IMR-90 (cell line): ENCODE measurements around the gene TPRKB. TPM values are rescaled to one million over a fixed set of nuclear protein-coding genes. Genes with fewer than 3 reads are reported as not detected.

Source experiments
- ATAC-seq: fragments of 200-7000 bp; cut with Tn5 transposase; 2 replicates; pipeline ENCODE4 v1.9.1; 2020; ENCODE audit warnings: low read depth, mild to moderate bottlenecking, moderate library complexity
- BruUV-seq: library from RNA; stranded (reverse); fragments of 400-500 nt; replicated peaks from 2 replicates; lab custom pipeline; 2021; lab: Mats Ljungman, UMichigan
- CTCF ChIA-PET: fragments of 300-600 bp; formaldehyde crosslinking; extraction: SDS; loops from one replicate; lab custom pipeline; 2021; ENCODE audit warnings: antibody characterized with exemption; lab: Yijun Ruan, JAX
- POLR2A ChIA-PET: fragments of 300-600 bp; sonication (Branson Sonifier 250); formaldehyde crosslinking; loops from one replicate; lab custom pipeline; 2022; ENCODE audit warnings: antibody characterized with exemption; ENCODE audit not compliant: unreplicated experiment; lab: Charles Lee
- DNase-seq: peaks from one replicate; pipeline ENCODE4 v3.0.0; 2013
- H2AFZ ChIP-seq: replicated peaks from 2 replicates; pipeline ENCODE3; 2013; ENCODE audit warnings: low read length, mild to moderate bottlenecking; ENCODE audit not compliant: poor library complexity
- H2AK5ac ChIP-seq: 2 replicates; pipeline ENCODE4 v1.6.1; 2013; ENCODE audit warnings: low read depth, low read length, inconsistent platforms
- H2AK9ac ChIP-seq: replicated peaks from 2 replicates; pipeline ENCODE3; 2013; ENCODE audit warnings: mild to moderate bottlenecking, low read depth, low read length, moderate library complexity; ENCODE audit not compliant: poor library complexity
- H2BK120ac ChIP-seq: 2 replicates; pipeline ENCODE4 v1.6.1; 2013; ENCODE audit warnings: low read depth, low read length, inconsistent platforms
- H2BK15ac ChIP-seq: 3 replicates; pipeline ENCODE4 v1.6.1; 2013; ENCODE audit warnings: low read depth, low read length, inconsistent platforms
- H2BK20ac ChIP-seq: 2 replicates; pipeline ENCODE4 v1.6.1; 2013; ENCODE audit warnings: low read depth, mild to moderate bottlenecking, inconsistent platforms, low read length, moderate library complexity
- H2BK5ac ChIP-seq: 2 replicates; pipeline ENCODE4 v1.6.1; 2013; ENCODE audit warnings: mild to moderate bottlenecking, low read depth, low read length, inconsistent platforms; ENCODE audit not compliant: poor library complexity, severe bottlenecking
- H3K14ac ChIP-seq: replicated peaks from 2 replicates; pipeline ENCODE4 v1.6.1; 2013; ENCODE audit warnings: low read depth, low read length, inconsistent platforms
- H3K18ac ChIP-seq: 2 replicates; pipeline ENCODE4 v1.6.1; 2013; ENCODE audit warnings: low read depth, low read length, control low read depth
- H3K23ac ChIP-seq: 2 replicates; pipeline ENCODE4 v1.6.1; 2013; ENCODE audit warnings: low read depth, low read length, inconsistent platforms
- H3K27ac ChIP-seq: 2 replicates; pipeline ENCODE4 v1.5.1; 2013; ENCODE audit warnings: mild to moderate bottlenecking, control low read depth, low read length; ENCODE audit not compliant: insufficient read depth
- H3K27me3 ChIP-seq: 2 replicates; pipeline ENCODE4 v1.6.1; 2013; ENCODE audit warnings: low read length; ENCODE audit not compliant: control insufficient read depth, insufficient read depth
- H3K36me3 ChIP-seq: 2 replicates; pipeline ENCODE4 v1.6.1; 2013; ENCODE audit warnings: low read length, mixed read lengths; ENCODE audit not compliant: control insufficient read depth, insufficient read depth
- H3K4ac ChIP-seq: 2 replicates; pipeline ENCODE4 v1.6.1; 2013; ENCODE audit warnings: low read depth, low read length, inconsistent platforms
- H3K4me1 ChIP-seq: 2 replicates; pipeline ENCODE4 v1.6.1; 2013; ENCODE audit warnings: low read length, mixed read lengths; ENCODE audit not compliant: control insufficient read depth, insufficient read depth
- H3K4me2 ChIP-seq: 2 replicates; pipeline ENCODE4 v1.6.1; 2013; ENCODE audit warnings: low read depth, mild to moderate bottlenecking, control low read depth, low read length, moderate library complexity
- H3K4me3 ChIP-seq: 2 replicates; pipeline ENCODE4 v1.5.1; 2013; ENCODE audit warnings: low read depth, mild to moderate bottlenecking, control low read depth, low read length, moderate library complexity; ENCODE audit not compliant: insufficient read depth
- H3K56ac ChIP-seq: 2 replicates; pipeline ENCODE4 v1.6.1; 2013; ENCODE audit warnings: low read length, inconsistent platforms; ENCODE audit not compliant: insufficient read depth; ENCODE audit errors: extremely low read depth
- H3K79me1 ChIP-seq, 2 experiments: 2 replicates each; pipeline ENCODE4 v1.6.1; 2013; ENCODE audit warnings: low read length in 2 of 2, inconsistent platforms in 1 of 2, low read depth in 1 of 2
- H3K9ac ChIP-seq: 2 replicates; pipeline ENCODE4 v1.6.1; 2013; ENCODE audit warnings: low read depth, low read length, control low read depth
- H3K9me1 ChIP-seq: 2 replicates; pipeline ENCODE4 v1.6.1; 2013; ENCODE audit warnings: low read length, inconsistent platforms; ENCODE audit not compliant: insufficient read depth
- H3K9me3 ChIP-seq: 2 replicates; pipeline ENCODE4 v1.6.1; 2013; ENCODE audit warnings: low read length; ENCODE audit not compliant: control insufficient read depth, insufficient read depth
- H4K20me1 ChIP-seq: 2 replicates; pipeline ENCODE4 v1.6.1; 2013; ENCODE audit warnings: low read length, inconsistent platforms; ENCODE audit not compliant: insufficient read depth
- H4K5ac ChIP-seq: 2 replicates; pipeline ENCODE4 v1.6.1; 2013; ENCODE audit warnings: mild to moderate bottlenecking, low read depth, low read length, control low read depth
- H4K8ac ChIP-seq, 2 experiments: 2 replicates each; pipeline ENCODE4 v1.6.1; 2013; ENCODE audit warnings: low read depth in 2 of 2, low read length in 2 of 2, control low read depth in 1 of 2, inconsistent platforms in 1 of 2
- H4K91ac ChIP-seq: 2 replicates; pipeline ENCODE4 v1.6.1; 2013; ENCODE audit warnings: low read depth, low read length, inconsistent platforms; ENCODE audit not compliant: insufficient read depth
- BHLHE40 ChIP-seq: fragments of 150-350 bp; IDR thresholded peaks from 2 replicates; pipeline ENCODE4 v1.6.1; 2016; ENCODE audit warnings: mild to moderate bottlenecking, low read depth, low read length
- CHD1 ChIP-seq: IDR thresholded peaks from 2 replicates; pipeline ENCODE4 v1.6.1; 2012; ENCODE audit warnings: low read depth, low read length, improper control_type of control experiment
- FOS ChIP-seq: fragments of 150-350 bp; IDR thresholded peaks from 2 replicates; pipeline ENCODE4 v1.6.1; 2016; ENCODE audit warnings: low read depth, low read length
- MXI1 ChIP-seq: IDR thresholded peaks from 2 replicates; pipeline ENCODE4 v1.6.1; 2012; ENCODE audit warnings: low read depth, mild to moderate bottlenecking, low read length, moderate library complexity, borderline replicate concordance
- NFE2L2 ChIP-seq: fragments of 150-350 bp; IDR thresholded peaks from 2 replicates; pipeline ENCODE4 v1.6.1; 2016; ENCODE audit warnings: low read depth, mild to moderate bottlenecking, low read length
- RCOR1 ChIP-seq: IDR thresholded peaks from 2 replicates; pipeline ENCODE4 v1.6.1; 2012; ENCODE audit warnings: mild to moderate bottlenecking, low read length, improper control_type of control experiment; ENCODE audit not compliant: insufficient replicate concordance
- WGBS, 2 experiments: methylation state at CpG; one replicate each; pipeline versions ENCODE4 v1.1.5 to v1.1.7; 2013; ENCODE audit warnings: missing lambda C conversion rate in 2 of 2; ENCODE audit not compliant: insufficient read length in 1 of 2; ENCODE audit errors: extremely low coverage in 2 of 2; 5-methylcytosine and 5-hydroxymethylcytosine counted together
- dilution Hi-C: fragments of 300-500 bp; cut with HindIII; formaldehyde crosslinking; loops from one replicate; pipeline ENCODE4 v1.14.3; 2018; ENCODE audit warnings: low sequenced_read_pairs; ENCODE audit not compliant: unreplicated experiment
- in situ Hi-C: fragments of 300-500 bp; cut with MboI; formaldehyde crosslinking; loops from 3 replicates; pipeline ENCODE4 v1.14.3; 2019; ENCODE audit warnings: low sequenced_read_pairs, inconsistent platforms, mixed read lengths
- intact Hi-C: fragments of 100-400 bp; cut with micrococcal nuclease; formaldehyde crosslinking; loops from 2 replicates; pipeline ENCODE4 v1.10.0; 2022
- polyA plus RNA-seq, 3 experiments: library from polyadenylated mRNA; depleted of rRNA; stranded (reverse); fragments of >200 nt; gene quantifications; 2 replicates each; pipeline ENCODE4 v1.2.3, GENCODE V29; 2012; ENCODE audit warnings: low replicate concordance in 1 of 3
- total RNA-seq: library from RNA; depleted of rRNA; stranded (reverse); fragments of >200 nt; gene quantifications from 2 replicates; pipeline ENCODE4 v1.2.3, GENCODE V29; 2012
- TF ChIP-seq, protein P1 (sequence below): conservative IDR thresholded peaks from 2 replicates; pipeline ENCODE4 v1.5.1; 2012; ENCODE audit warnings: mild to moderate bottlenecking, low read depth, low read length, improper control_type of control experiment
- TF ChIP-seq, protein P2 (sequence below): fragments of 150-350 bp; IDR thresholded peaks from 2 replicates; pipeline ENCODE4 v1.6.1; 2016; ENCODE audit warnings: low read depth, mild to moderate bottlenecking, low read length, moderate library complexity, borderline replicate concordance

Gene TPRKB
- total and polyA plus RNA-seq, 2 of the 4 experiments (the other 2 are of a cell fraction): 35.3 to 37.6 TPM

- BruUV-seq: no TSS peak
Observed at GRCh38 chr2:73770725-73771124, 33.6 kb upstream of the TPRKB start.

More at GRCh38 chr2:73770725-73771124, 33.6 kb upstream of the TPRKB start:
- Histone ChIP-seq H4K91ac (no peak overlapping the region), H3K4ac (no peak overlapping the region), H3K56ac (no peak overlapping the region), H3K79me1 (peaks cover 12 to 19% of the 10 kb centered on the region in 2 experiments; a peak in 3 of 4 replicates), H2AFZ (no peak overlapping the region), H3K4me2 (no peak overlapping the region), H2AK5ac (no peak overlapping the region), H3K4me1 (no peaks in the 10 kb centered on the region), H3K9me1 (0 out of 2 replicates have a peak, but pooled peaks cover 2% of the 10 kb centered on the region), H3K4me3 (no peak overlapping the region), H3K18ac (no peak overlapping the region), H3K36me3 (peaks cover 34% of the 10 kb centered on the region), H4K8ac (no peak overlapping the region), H3K23ac (no peak overlapping the region), H2BK5ac (no peak overlapping the region), H4K20me1 (no peaks in the 10 kb centered on the region; the same call in 1 of the 2 replicates), H3K27ac (no peak overlapping the region), H3K27me3 (no peaks in the 10 kb centered on the region), H4K5ac (no peak overlapping the region), H2BK15ac (no peak overlapping the region), H2AK9ac (no peak overlapping the region), H2BK20ac (no peak overlapping the region), H2BK120ac (no peak overlapping the region), H3K14ac (no peak overlapping the region), H3K9me3 (no peaks in the 10 kb centered on the region), H3K9ac (no peak overlapping the region)
- CTCF ChIA-PET: no interaction called here
- dilution Hi-C loops (no loop called here), in situ Hi-C loops (no loop called here), intact Hi-C loops (no loop called here)
- no peak for DNase-seq
- ATAC-seq: no peak
- POLR2A ChIA-PET: no interaction called here
- WGBS, 2 experiments: 88% methylated on average over 3 of the region's 3 CpGs; no CpG with 5 or more reads in 1 of the 2 experiments
- TF ChIP-seq BHLHE40: no peak
- TF ChIP-seq CHD1: no peak
- TF ChIP-seq, protein P1, sequence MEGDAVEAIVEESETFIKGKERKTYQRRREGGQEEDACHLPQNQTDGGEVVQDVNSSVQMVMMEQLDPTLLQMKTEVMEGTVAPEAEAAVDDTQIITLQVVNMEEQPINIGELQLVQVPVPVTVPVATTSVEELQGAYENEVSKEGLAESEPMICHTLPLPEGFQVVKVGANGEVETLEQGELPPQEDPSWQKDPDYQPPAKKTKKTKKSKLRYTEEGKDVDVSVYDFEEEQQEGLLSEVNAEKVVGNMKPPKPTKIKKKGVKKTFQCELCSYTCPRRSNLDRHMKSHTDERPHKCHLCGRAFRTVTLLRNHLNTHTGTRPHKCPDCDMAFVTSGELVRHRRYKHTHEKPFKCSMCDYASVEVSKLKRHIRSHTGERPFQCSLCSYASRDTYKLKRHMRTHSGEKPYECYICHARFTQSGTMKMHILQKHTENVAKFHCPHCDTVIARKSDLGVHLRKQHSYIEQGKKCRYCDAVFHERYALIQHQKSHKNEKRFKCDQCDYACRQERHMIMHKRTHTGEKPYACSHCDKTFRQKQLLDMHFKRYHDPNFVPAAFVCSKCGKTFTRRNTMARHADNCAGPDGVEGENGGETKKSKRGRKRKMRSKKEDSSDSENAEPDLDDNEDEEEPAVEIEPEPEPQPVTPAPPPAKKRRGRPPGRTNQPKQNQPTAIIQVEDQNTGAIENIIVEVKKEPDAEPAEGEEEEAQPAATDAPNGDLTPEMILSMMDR: no peak
- no peak for TF ChIP-seq RCOR1
- TF ChIP-seq NFE2L2: no peak
- TF ChIP-seq, protein P2, sequence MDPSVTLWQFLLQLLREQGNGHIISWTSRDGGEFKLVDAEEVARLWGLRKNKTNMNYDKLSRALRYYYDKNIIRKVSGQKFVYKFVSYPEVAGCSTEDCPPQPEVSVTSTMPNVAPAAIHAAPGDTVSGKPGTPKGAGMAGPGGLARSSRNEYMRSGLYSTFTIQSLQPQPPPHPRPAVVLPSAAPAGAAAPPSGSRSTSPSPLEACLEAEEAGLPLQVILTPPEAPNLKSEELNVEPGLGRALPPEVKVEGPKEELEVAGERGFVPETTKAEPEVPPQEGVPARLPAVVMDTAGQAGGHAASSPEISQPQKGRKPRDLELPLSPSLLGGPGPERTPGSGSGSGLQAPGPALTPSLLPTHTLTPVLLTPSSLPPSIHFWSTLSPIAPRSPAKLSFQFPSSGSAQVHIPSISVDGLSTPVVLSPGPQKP: no peak
- TF ChIP-seq MXI1: no peak
- TF ChIP-seq FOS: no peak
